DOHH2 (cell line): Measurements from ENCODE around the gene TTC7B.

Source experiments
- CTCF ChIP-seq: fragments of 200-600 bp; sonication (generic); IDR thresholded peaks from one replicate; pipeline ENCODE4 v1.5.1; 2014; ENCODE audit warnings: antibody characterized with exemption, mild to moderate bottlenecking, low read depth, low read length; ENCODE audit not compliant: poor library complexity, severe bottlenecking
- EZH2phosphoT487 ChIP-seq: fragments of 200-600 bp; sonication (generic); IDR thresholded peaks from 2 replicates; pipeline ENCODE4 v1.6.1; 2017; ENCODE audit warnings: borderline replicate concordance, mild to moderate bottlenecking, antibody characterized with exemption, low read length, moderate library complexity, mixed read lengths

GRCh38 chr14:90649083-90649482 is 167.1 kb downstream of the TTC7B start:
- TF ChIP-seq CTCF (no peak), EZH2phosphoT487 (no peak)
